ENCODE measurements around the gene SLC35C1.
"Not testable (repeated sequence)": the region's sequence is repeated elsewhere in the genome, so short reads cannot be mapped to it uniquely, and the experiment has no call there.

The SLC35C1 gene

GRCh38 chr11:45811109-45811435 is 6.1 kb downstream of the SLC35C1 start:
- no peak for DNase-seq (ENCODE audit: low read depth)

GRCh38 chr11:45811571-45812290 is 6.8 kb downstream of the SLC35C1 start:
- no peak for DNase-seq (ENCODE audit: low read depth)

DNA sequence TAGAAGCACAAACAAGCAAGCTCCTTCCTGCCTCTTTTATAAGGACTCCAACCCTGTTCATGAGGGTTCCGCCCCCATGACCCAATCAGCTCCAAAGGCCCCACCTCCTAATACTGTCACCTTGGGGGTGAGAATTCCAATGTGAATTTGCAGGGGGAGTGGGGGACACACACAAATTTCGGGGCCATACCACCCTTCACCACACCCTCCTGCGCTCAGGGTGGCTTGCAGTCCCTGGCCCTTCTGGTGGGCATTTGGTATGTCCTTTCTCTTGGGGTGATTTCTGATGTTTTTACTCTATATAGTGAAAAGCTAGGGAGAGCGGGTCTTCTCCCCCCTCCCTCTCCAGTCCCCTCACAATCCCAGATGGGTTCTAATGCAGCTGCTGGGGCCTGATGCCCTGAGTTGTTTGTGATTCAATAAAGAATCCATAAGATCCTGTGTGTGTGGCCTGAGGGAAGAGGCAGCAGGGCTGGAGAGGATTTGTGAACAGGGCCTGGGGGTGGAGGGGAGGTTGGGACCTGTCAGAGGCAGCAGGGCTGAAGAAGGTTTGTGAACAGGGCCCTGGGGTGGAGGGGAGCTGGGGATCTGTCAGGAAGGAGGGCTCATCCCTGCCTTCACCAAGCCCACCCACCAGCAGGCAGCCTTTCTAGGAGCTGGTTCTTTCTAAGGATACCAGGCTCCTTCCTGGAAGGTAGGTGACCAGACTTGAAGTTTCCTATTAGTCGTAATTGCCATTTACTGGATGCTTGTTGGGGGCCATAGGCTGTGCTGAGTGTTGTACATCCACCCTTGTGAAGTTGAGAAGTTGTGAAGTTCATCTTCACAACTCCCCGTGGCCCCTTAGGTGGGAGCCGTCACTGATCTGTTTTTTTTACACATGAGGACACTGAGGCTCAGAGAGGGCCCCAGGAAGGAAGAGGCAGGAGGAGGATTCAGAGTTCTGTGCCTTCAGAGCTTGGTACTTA is 7.9 kb downstream of the SLC35C1 start:
- DNase-seq (ENCODE audit: low read depth), result no peak

GRCh38 chr11:45815747-45816146 is 10.8 kb downstream of the SLC35C1 start:
- peak; percentile 31 for DNase-seq (ENCODE audit: low read depth)

DNA sequence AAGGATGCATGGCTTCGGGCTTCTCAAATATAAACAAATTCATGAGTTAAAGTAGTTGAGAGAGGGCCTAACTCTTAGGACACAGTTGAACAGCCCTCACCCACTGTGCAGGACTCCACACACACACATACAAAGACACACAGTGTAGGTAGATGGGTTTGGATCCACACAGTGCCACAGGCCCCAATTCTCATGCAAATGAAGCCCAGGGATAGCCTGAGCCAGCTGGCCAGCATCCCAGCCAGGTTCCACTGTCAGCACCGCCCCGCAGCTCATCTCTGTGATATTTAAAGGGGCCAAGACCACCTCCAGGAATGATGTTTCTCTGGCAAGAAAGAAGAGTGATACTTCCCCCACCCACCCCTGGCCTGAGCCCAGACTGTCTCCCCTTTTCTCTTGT is 11.7 kb downstream of the SLC35C1 start:
- no peak for DNase-seq (ENCODE audit: low read depth)

GRCh38 chr11:45817191-45817590 is 12.2 kb downstream of the SLC35C1 start:
- no peak for DNase-seq (ENCODE audit: low read depth)

GRCh38 chr11:45818961-45819605 is 14.1 kb downstream of the SLC35C1 start:
- DNase-seq (ENCODE audit: low read depth), result no peak

- no peak for DNase-seq (ENCODE audit: low read depth)
These were observed 15.4 kb downstream of the SLC35C1 start for GRCh38 chr11:45820211-45820857.

DNA sequence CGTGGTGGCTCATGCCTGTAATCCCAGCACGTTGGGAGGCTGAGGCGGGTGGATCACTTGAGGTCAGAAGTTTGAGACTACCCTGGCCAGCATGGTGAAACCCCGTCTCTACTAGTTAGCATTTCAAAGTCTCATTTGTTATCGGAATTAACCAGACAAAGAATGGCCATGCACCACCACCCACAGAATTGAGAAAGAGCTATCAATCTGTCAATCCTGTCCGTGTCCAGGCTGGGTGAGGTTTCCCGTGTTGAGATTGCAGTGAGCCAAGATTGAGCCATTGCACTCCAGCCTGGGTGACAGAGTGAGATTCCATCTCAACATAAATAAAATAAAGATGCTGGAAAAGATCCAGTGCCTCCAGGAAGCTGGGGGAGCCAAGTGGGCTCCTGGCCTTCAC is 21.5 kb downstream of the SLC35C1 start:
- not testable (repeated sequence) for DNase-seq (ENCODE audit: low read depth)

GRCh38 chr11:45827123-45827522 is 22.2 kb downstream of the SLC35C1 start:
- no peak for DNase-seq (ENCODE audit: low read depth)

- DNase-seq (ENCODE audit: low read depth), result peak; percentile 47
These were observed 24.0 kb downstream of the SLC35C1 start for GRCh38 chr11:45828996-45829395.

DNA sequence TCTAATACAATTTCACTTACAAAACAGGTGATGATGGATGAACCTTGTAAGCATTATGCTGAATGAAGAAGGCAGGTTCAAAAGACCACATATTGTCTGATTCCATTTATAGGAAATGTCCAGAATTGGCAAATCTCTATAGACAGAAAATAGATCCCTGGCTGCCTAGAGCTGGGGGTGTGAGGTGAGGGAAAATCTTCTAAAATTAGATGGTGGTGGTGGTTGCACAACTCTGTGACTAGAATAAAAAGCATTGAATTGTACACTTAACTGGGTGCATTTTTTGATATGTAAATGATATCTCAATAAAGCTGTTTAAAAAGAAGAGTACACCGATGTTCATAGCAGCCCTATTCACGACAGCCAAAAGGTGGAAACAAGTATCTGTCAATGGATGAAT is 25.6 kb downstream of the SLC35C1 start:
- DNase-seq (ENCODE audit: low read depth), result no peak

- no peak for DNase-seq (ENCODE audit: low read depth)
These were observed 28.0 kb downstream of the SLC35C1 start for GRCh38 chr11:45832811-45833441.

GRCh38 chr11:45833761-45834160 is 28.8 kb downstream of the SLC35C1 start:
- DNase-seq (ENCODE audit: low read depth), result no peak

DNA sequence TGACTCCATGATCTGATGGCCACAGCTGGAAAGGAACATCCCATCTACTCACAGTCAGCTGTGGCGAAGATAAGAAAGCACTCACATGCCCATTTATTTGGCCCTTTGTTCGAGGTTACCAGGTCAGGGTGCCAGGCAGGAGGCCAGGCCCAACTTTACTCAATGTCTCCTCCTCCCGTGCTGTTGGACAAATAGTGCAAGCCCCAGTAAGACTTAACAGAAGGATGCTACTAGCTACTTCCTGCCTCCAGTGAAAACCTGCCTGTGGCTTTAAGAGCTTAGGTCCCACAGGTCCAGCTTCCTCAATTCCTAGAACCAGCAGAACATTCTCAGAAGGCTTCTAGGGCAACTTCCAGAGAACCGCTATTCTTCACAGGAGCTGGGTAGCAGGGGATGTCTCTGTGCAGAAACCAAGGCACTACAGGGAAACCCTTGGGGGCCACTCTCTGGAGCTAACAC is 29.4 kb downstream of the SLC35C1 start:
- DNase-seq (ENCODE audit: low read depth), result no peak

DNA sequence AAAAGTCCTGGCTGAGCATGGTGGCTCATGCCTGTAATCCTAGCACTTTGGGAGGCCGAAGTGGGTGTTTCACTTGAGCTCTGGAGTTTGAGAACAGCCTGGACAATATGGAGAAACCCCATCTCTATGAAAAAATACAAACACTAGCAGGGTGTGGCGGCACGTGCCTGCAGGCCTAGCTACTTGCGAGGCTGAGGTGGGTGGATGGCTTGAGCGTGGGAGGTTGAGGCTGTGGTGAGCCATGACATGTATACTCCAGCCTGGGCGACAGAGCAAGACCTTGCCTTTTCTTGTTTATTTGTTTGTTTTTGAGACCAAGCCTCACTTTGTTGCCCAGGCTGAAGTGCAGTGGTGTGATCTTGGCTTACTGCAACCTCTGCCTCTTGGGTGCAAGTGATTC is 34.3 kb downstream of the SLC35C1 start:
- no peak for DNase-seq (ENCODE audit: low read depth)

- DNase-seq (ENCODE audit: low read depth), result not testable (repeated sequence)
These were observed 35.3 kb downstream of the SLC35C1 start for GRCh38 chr11:45840251-45840650.

DNA sequence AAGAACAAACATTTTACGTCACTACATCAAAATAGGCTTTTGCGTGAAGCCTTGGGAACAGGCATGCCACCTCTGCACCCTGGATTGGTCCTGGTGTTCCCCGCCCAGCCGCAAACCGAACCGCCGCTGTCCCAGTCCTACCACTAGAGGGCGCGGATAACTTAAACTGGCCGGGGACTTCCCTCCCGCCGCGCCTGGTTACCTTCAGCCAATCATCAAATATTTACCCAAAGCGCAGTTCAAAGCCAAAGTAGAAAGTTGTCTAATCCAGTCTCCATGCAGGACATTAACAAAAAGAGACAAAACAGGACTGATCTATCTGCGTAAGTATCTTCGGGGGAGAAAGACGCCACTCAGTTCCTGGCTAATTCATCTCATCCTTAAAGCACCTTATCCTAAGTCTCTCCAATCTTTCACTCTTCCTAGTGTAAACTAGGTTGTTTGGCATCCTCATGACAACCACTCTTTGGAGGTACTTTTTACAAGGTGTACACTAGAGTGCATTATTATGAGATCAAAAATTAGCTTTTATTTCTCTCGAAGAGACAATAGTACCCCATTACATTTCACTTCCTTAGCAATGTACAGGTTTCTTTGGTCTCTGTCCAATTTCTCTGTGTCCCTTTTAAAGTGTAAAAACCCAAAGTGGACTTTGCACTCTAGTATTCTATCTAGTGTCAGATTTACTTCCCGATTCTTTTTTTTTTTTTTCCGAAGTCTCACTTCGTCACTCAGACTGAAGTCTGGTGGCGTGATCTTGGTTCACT is 38.4 kb downstream of the SLC35C1 start:
- peak; percentile 84 for DNase-seq (ENCODE audit: low read depth)

GRCh38 chr11:45844822-45845578 is 40.1 kb downstream of the SLC35C1 start:
- no peak for DNase-seq (ENCODE audit: low read depth)

DNA sequence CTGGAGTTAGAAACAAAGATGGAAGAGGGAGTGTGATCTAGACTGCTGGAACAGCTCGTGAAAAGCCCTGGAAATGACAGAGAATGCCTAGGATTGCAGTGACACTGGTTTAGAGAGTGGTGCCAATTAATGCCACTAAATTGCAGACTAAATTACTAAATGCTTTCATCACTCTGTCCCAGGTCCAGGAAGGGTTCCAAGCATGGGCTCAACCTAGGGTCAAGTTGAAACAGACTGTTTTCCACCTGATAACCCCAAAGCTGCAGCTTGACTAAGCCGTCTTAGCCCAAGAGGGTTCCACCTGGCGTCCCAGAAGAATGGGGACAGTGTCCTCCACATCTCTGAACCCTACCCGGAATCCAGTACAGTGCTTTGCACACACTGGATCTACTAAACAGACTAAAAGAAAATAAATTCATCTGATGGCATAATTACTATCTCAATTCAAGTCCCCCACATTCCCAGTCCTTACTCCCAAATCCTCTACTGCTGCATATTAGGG is 41.3 kb downstream of the SLC35C1 start:
- no peak for DNase-seq (ENCODE audit: low read depth)
